Measurements from ENCODE around the gene VPS50.

Gene VPS50

GRCh38 chr7:93231799-93232672 lies at the start of gene VPS50:
TSS of gene VPS50 (plus strand) at chr7:93232366. CDS start at chr7:93232468, 102 bp downstream.
- peak; percentile 96 to 98 for DNase-seq

DNA sequence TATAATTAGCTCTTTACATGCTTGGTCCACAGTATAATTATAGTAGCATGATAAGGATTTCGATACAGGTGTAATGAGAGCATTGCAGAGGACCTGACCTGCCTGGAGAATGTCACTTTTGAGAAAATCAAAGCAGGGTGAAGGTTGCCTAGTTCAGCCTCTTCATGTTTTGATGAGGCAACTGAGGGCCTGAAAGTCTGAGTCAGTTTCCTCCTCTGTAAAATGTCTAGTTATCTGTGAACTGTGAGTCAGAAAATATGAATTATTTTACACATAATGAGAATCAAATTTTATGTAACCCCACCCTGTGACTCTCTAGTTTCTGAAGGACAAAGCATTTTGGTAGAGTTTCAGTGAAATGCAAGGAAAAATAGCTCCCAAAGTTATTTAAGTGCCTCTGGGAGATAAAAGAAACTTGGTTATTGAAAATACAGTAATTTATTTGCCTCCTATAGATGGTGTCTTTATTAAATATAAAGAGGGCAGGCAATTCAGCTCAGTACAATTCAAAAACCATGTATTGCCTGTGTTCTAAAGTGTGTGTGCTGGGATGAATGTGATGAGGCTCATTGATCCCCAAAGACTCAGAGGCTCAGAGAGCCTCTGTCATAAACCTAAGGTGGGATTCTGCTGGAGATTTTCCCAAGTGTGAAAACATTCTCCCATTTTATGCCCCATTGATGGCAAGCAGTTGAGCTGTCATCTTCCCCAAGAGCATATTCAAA lies 46.7 kb upstream of the VPS50 start:
- no peak for DNase-seq

DNA sequence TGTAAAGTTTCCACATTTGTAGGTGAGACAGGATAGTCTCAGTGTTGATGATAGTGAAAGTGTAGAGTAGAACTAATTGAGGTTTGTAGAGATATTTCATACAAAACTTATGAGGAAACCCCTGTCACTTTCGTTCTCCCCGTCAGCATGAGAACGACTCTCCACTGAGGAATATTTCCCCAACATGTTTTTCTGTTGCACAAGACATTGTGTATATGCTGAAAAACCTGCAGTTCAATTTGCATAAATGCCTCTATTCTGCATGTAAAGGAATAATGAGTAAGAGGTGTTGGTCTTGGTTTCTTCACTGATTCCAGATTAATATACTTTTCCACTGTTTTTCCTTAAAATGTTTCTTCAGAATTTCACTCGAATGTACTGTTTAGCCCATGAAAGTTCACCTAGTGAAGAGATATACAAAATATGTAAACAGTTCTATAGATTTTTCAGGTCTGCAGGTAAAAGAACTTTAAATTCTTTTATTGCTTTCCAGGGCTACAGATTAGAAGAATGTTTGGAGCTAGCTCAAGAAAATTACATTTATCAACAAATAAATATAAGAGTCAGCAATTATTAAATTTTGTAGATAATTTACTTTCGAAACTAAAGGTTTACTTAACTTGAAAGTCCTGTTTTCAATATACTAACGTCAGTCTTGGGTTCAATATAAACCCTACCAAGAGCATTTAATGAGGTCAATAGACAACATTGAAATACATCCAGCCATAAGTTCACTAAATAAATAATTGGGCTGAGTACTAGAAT lies 43.1 kb upstream of the VPS50 start:
- DNase-seq, result no peak

DNA sequence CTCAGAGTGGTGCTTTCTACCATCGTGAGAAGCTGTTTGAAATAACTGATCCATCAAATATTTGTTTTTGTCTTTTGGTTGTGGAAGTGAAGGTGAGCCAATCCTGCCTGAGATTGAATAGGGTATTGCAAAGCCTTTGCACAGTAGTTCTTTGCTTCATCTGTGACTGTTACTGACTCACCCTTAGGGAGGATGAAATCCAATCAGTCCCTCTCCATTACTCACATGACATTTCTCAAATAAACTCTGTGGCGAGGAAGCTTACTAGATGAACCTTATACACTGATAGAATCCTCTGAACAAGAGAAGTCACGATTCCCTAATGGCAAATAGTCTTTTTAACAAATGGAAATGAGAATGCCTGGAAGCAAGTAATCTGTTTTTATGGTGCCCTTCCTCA lies 37.8 kb upstream of the VPS50 start:
- no peak for DNase-seq

DNA sequence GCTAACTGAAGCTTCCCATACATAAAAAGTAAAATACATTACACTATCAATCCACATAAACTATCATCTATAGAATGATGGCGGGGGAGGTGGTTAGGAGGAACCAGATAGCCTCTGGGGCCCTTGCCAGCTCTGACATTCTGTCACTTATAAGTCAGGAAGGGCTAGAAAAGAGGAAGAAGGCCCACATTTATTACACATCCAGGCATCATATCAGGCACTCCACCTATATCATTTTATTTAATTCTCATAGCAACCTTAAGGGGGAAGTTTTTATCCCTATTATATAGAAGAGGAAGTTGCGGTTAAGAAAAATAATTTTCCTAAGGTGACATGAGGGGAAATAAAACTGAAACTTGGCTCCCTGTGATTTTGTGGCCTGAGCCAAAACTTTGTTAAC lies 35.8 kb upstream of the VPS50 start:
- DNase-seq, result no peak

DNA sequence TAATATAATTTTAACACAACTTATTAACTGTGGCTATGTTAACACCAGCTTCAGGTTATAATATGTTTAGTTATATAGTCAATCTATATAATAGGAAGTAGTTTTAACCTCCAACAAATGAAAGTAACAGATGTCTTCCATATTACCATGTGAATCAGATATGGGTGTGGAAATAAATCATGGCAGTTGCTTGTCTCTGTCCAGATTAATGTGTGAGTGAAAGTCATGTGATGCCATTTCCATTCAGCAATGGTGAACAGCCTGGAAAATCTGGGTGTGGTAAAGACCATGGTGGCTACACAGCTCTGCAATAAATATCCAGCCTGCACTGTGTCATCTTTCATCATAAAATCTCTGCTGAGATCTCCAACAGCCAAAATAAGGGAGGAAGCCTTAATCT lies 33.7 kb upstream of the VPS50 start:
- no peak for DNase-seq

- DNase-seq, result no peak
Observed at GRCh38 chr7:93202594-93203250, 29.4 kb upstream of the VPS50 start.

DNA sequence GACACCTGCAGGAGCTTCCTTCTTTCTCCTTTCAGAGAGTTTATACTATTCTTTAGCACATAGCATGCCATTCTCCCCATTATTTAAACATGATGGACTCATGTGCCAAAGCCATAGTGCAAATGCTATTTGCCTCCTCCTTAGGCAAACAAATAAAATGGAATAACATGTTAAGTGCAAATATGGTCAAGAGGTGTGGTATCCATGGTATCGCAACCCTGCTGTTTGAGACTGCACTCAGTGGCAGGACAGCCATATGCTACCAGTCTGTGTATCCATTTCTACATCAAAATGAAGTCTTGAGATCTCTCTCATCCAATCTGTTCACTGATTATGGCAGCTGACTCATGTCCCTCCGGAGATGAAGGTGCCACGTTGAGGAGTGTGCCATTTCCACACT lies 28.7 kb upstream of the VPS50 start:
- DNase-seq, result no peak

- DNase-seq, result no peak
Observed at GRCh38 chr7:93205046-93205445, 27.1 kb upstream of the VPS50 start.

DNA sequence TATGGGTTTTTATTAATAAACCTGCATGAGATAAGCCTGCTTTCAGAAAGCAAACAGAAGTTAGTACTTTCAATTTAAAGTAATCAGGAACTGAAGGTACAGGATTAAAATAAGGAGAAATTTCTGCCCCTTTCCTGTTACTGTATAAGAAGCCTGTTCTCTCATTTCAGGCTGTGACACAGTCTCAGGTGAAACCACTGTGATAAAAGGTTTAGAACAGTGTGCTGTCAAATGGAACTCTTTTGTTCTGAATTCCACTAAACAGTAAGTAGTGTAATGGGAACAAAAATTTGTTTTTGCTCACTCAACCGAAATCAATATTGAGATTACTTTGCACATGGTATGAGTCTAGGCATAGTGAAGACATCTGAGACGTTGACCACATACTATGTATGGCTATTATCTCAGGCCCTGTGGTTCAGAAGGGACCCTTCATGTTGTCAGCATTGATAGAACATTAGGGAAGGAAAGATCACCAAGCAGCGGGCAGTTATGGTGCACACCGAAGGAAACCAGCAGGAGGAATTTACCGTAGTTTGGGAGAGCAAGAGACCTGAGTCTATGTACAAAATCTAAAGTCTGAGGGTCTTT lies 20.8 kb upstream of the VPS50 start:
- DNase-seq, result no peak

DNA sequence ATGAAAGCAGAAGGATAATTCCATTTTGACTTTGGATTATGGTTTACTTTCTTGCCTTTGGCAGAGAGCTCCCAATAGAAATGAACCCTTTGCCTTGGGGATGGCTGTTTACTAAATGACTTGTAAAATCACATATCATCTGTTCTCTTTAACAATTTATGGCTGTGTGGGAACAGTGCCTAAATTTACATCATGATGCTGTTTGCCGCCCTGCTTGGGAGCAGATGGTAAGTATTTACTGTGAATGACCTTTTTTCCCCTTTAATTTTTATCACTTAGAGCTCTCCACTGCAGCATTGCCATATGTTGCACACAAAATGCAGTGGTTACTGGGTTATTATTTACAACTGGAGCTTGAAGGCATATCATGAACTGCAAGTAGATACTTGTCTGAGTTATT lies 19.3 kb upstream of the VPS50 start:
- DNase-seq, result no peak

DNA sequence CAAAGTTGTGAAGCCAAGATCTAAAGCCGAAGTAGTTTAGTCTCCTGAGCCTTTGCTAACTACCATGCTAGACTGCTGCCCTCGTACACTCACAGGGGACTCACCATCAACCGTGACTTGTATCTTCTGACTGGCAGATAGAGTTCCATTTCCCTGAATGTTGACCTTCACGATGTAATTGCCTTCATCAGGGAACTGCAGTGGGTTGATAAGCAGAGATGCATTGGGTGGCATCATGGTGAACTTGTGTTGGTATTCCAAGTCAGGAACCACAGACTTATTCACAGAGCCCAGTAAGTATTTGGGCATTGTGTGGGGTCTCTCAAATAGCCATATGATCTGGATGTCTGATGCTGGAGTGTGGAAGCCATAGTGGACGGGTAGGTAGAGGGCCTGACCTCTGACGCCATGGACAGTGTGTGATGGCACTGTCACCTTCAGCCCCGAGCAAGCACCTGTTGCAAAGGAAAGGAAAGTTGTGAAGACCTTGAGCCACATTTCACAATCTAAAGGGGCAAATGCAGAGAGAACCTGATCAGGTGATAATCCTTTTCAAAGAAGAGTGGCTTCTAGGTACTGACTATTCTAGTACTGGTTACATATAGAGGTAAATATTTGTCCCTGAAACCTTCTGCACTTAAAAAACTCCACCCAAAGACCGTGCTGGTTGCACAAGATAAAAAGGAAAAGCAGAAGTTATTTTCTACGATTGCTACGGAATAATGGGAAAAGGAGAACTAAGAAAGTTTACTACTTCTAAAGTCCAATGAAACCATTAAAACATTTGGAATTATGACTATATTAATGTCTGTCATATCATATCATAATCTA lies 13.0 kb upstream of the VPS50 start:
- DNase-seq, result no peak

- no peak for DNase-seq
Observed at GRCh38 chr7:93219868-93220267, 12.3 kb upstream of the VPS50 start.

- DNase-seq, result peak; percentile 84 to 94
Observed at GRCh38 chr7:93226310-93226709, 5.9 kb upstream of the VPS50 start, which contains the start of gene HEPACAM2. TSS of gene HEPACAM2 (minus strand) at chr7:93226469.

DNA sequence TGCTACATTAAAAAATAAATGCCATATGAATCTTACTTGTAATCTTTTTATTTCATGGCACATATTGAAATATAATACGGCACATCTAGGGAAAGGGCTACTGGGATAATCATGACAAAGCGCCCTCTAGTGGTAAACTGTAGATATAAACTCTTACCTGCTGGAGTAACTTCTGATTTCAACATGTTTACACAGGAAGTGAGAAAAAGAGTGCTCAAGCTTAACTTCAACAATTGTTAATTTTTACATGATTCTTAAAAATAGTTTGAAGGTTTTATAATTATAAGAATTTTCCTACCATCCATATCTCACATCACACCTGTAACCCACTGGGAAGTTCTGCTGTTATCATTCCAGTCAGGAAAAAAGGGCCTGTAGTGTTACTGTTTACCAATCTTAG lies 3.9 kb upstream of the VPS50 start:
- DNase-seq, result peak; percentile 45 to 51

GRCh38 chr7:93231259-93231658 lies 907 bp upstream of the VPS50 start:
- no peak for DNase-seq

- DNase-seq, result no peak
Observed at GRCh38 chr7:93232673-93233018, 480 bp downstream of the VPS50 start.

DNA sequence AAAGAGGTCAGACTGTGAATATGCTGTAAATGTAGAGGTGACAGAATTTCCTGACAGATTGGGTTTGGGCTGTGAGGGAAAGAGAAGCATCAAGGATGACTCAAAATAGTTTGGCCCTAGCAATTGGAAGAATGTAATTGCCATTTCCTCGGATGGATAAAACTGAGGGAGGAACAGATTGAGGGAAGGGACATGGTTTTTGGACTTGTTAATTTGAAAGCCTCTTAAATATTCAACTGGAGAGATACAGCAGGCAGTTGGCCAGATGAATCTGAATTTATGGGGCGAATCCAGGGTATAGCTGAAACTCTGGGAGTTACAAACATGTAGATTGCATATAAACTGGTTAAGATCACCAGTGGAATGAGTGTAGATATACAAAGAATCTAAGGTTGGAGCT lies 3.4 kb downstream of the VPS50 start:
- DNase-seq, result no peak

DNA sequence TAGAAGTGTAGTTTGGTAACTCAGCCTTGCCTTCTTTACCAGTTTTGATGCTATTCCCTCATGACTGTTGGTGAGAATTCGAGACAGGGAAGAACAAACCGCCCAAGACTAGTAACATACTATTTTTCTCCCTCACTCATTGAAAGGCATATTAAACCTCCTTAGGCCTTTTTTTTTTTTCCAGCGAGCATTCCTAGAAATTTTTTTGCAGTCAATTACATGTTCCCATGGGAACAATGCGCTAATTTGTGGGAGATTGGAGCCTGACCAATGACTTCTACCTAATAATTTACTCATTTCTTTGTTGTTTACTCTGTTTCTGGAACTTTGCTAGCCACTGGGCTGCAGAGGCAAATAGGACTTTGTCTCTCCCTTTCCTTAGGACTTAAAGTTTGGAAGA lies 6.0 kb downstream of the VPS50 start:
- no peak for DNase-seq

DNA sequence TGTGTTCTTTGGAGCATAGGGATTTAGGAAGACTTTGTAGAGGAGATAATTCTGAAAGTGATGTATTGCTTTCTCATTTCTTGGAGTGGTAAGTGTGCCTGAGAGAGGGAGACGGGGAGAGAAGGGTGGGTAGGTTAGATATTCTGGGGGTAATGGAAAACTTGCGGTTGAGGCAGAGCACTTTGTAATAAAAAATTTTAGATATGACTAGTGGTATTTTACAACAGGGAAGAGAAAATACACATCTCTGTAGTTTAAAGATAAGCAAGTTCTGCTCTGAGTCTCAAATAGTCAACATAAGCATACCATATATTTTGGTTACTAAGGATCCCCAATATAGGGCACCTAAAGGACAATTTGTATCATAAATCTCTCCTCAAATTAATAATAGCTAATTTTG lies 6.6 kb downstream of the VPS50 start:
- no peak for DNase-seq

DNA sequence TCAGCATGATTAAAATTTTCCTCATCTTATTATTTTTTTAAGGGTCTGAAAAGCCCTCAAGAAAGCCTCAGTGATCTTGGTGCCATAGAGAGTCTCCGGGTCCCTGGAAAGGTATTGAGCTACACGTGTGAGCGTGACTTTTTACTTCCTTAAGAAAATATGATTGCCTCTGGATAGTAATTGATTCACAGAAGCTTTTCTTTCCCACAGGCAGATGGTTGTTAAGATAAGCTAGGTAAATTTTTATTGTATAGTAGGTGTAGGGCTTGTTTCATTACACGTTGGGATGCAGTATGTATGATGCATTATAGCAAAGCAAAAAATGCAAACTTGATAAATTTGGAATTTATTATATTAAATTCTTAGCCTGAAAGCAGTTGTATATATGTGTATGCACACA lies 7.7 kb downstream of the VPS50 start:
- no peak for DNase-seq

DNA sequence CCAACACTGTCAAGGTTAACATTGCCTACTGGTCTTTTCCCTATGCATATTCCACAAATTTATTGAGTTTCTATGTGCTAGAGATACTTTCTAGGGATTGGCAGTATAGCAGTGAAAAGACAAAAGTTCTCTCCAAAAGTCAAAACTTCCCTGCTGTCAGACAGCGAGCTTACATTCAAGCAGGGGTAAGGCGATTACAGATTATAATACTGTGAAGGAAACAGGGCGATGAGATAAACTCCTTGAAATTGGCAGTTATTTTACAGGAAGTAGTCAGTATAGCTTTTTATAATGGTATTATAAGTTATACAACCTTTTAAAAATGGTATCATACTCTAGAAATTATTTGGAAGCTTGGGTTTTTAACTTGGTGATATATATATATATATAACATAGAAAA lies 9.9 kb downstream of the VPS50 start:
- no peak for DNase-seq
